Measurements from ENCODE around the gene SLC24A1. TPM values are rescaled to one million over a fixed set of nuclear protein-coding genes. Genes with fewer than 3 reads are reported as not detected.
A peak's percentile ranks its signal among the peaks of the same experiment; 100 is the strongest.

Gene SLC24A1
- total RNA-seq, 2 experiments from 2014 or later, result 6.8 to 7.6 TPM

DNA sequence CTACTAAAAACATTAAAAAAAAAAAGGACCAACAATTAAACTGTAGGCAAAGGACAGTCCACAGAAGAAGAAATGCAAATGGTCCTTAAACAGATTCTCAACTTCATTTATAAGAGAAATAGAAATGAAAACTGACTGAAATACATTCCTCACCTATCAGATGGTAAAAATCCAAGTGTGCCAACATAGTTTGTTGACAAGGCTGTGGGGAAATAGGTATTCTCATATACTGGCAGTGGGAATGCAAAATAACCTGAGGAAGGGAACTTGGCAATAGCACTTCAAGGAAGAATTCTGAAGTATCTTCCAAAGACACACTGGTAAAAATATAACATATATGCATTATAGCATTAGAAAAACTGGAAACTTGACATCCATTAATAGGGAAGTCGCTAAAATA, 53.8 kb downstream of the SLC24A1 start:
- peaks cover 11% of the 10 kb centered on the region for H3K36me3 Mint-ChIP-seq (ENCODE audit: low read depth)
- intact Hi-C loops (cut with micrococcal nuclease), result no loop called here
- no peak overlapping the region for H3K27ac Mint-ChIP-seq
- DNase-seq (no peak), ATAC-seq (no peak)
- H3K27me3 Mint-ChIP-seq, result no peaks in the 10 kb centered on the region
- ChIA-PET CTCF (no interaction called here), POLR2A (interaction anchor here (0.7 kb wide), 1 partner anchor 194 kb away, joined by 3 read pairs; the partner anchor contains the start of gene RAB11A)
- no peak overlapping the region for H3K4me3 Mint-ChIP-seq
- TF ChIP-seq CTCF (IDR thresholded peaks at IDR 0.05), result no peak
- H3K4me1 Mint-ChIP-seq (ENCODE audit: low read depth), result peaks cover 4% of the 10 kb centered on the region
- no peaks in the 10 kb centered on the region for H3K9me3 Mint-ChIP-seq

- no peak for TF ChIP-seq CTCF (IDR thresholded peaks at IDR 0.05)
- H3K36me3 Mint-ChIP-seq (ENCODE audit: low read depth), result peaks cover 8% of the 10 kb centered on the region
- intact Hi-C loops (cut with micrococcal nuclease), result no loop called here
- no peak overlapping the region for H3K27ac Mint-ChIP-seq
- POLR2A ChIA-PET, result interaction anchor here (0.7 kb wide), 1 partner anchor 193 kb away, joined by 3 read pairs; the partner anchor contains the start of gene RAB11A
- no peak for DNase-seq
- CTCF ChIA-PET, result no interaction called here
- no peak overlapping the region for H3K4me3 Mint-ChIP-seq
- no peak for ATAC-seq
- no peaks in the 10 kb centered on the region for H3K9me3 Mint-ChIP-seq
- H3K27me3 Mint-ChIP-seq, result no peaks in the 10 kb centered on the region
- peaks cover 4% of the 10 kb centered on the region for H3K4me1 Mint-ChIP-seq (ENCODE audit: low read depth)
These were observed 54.4 kb downstream of the SLC24A1 start for GRCh38 chr15:65676123-65676522.

GRCh38 chr15:65680544-65680943, 58.8 kb downstream of the SLC24A1 start:
- no peak for TF ChIP-seq CTCF (IDR thresholded peaks at IDR 0.05)
- ATAC-seq (no peak), DNase-seq (no peak)
- peaks cover 15% of the 10 kb centered on the region for H3K4me1 Mint-ChIP-seq (ENCODE audit: low read depth)
- peaks cover 16% of the 10 kb centered on the region for H3K36me3 Mint-ChIP-seq (ENCODE audit: low read depth)
- H3K27me3 Mint-ChIP-seq, result no peaks in the 10 kb centered on the region
- CTCF ChIA-PET, result no interaction called here
- no peak overlapping the region for H3K4me3 Mint-ChIP-seq
- POLR2A ChIA-PET, result no interaction called here
- H3K27ac Mint-ChIP-seq, result no peak overlapping the region
- intact Hi-C loops (cut with micrococcal nuclease), result no loop called here
- peaks cover 1% of the 10 kb centered on the region for H3K9me3 Mint-ChIP-seq

GRCh38 chr15:65682404-65682911, 60.7 kb downstream of the SLC24A1 start:
- peak overlapping the region; percentile 25 for H3K27ac Mint-ChIP-seq
- H3K27me3 Mint-ChIP-seq, result no peaks in the 10 kb centered on the region
- DNase-seq (no peak), ATAC-seq (peak; percentile 37)
- H3K4me1 Mint-ChIP-seq (ENCODE audit: low read depth), result peaks cover 15% of the 10 kb centered on the region
- ChIA-PET POLR2A (interaction anchor here (0.9 to 1.1 kb wide), 3 partner anchors 12 to 111 kb away, joined by 3 read pairs; no protein-coding TSS in a partner anchor), CTCF (interaction anchor here (1.2 to 2.1 kb wide), 4 partner anchors 15 to 175 kb away, joined by 3 to 6 read pairs (median 4); no protein-coding TSS in a partner anchor)
- peaks cover 25% of the 10 kb centered on the region for H3K36me3 Mint-ChIP-seq (ENCODE audit: low read depth)
- no peak overlapping the region for H3K4me3 Mint-ChIP-seq
- TF ChIP-seq CTCF (IDR thresholded peaks at IDR 0.05), result no peak
- peaks cover 3% of the 10 kb centered on the region for H3K9me3 Mint-ChIP-seq
- intact Hi-C loops (cut with micrococcal nuclease), result no loop called here

DNA sequence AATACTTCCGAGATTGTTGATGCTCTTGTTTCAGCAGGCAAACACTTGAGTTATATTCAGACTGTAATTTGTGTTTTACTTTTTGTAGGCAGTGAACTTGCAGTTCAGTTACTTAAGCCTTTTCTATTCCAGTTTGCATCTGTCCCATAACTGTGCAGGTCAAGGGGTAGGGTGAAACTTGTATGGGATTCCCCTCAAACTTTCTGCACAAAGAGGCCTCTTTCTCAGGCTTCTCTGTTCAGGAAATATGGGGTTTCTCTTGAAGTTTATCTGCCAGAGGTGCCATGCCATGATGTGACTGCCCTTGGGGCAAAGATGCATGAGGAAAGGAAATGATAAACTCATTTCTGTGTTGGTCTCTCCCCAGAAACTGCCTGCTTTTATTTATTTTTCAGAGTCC, 66.7 kb downstream of the SLC24A1 start:
- no peak for TF ChIP-seq CTCF (IDR thresholded peaks at IDR 0.05)
- Mint-ChIP-seq H3K4me3 (no peak overlapping the region), H3K36me3 (ENCODE audit: low read depth) (peaks cover 69% of the 10 kb centered on the region), H3K9me3 (peaks cover 5% of the 10 kb centered on the region), H3K4me1 (ENCODE audit: low read depth) (peaks cover under 1% of the 10 kb centered on the region), H3K27me3 (no peaks in the 10 kb centered on the region), H3K27ac (no peak overlapping the region)
- intact Hi-C loops (cut with micrococcal nuclease), result no loop called here
- CTCF ChIA-PET, result no interaction called here
- no peak for DNase-seq
- POLR2A ChIA-PET, result no interaction called here
- no peak for ATAC-seq

All from activated CD8-positive, alpha-beta T cell treated with anti-CD3 and anti-CD28 coated beads for 36 hours (primary cell).